Measurements from ENCODE around the gene PHF13.

DNA sequence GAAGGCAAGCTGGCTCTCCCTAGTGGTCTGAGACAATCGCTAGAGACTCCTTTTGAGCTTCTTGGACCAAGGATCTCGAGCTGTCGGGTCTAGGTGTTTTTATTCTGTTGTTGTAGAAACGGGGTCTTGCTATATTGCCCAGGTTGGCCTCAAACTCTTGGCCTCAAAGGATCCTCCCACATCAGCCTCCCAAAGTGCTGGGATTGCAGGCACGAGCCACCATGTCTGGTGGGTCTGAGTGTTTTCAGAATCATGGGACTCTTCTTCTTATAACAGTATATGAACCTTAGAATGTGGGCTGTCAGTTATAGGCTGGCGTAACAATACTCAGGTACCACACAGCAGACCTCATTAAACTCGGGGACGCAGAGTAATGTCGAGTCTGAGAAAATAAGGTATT lies 55.0 kb downstream of the PHF13 start:
- TF ChIP-seq, protein P1, sequence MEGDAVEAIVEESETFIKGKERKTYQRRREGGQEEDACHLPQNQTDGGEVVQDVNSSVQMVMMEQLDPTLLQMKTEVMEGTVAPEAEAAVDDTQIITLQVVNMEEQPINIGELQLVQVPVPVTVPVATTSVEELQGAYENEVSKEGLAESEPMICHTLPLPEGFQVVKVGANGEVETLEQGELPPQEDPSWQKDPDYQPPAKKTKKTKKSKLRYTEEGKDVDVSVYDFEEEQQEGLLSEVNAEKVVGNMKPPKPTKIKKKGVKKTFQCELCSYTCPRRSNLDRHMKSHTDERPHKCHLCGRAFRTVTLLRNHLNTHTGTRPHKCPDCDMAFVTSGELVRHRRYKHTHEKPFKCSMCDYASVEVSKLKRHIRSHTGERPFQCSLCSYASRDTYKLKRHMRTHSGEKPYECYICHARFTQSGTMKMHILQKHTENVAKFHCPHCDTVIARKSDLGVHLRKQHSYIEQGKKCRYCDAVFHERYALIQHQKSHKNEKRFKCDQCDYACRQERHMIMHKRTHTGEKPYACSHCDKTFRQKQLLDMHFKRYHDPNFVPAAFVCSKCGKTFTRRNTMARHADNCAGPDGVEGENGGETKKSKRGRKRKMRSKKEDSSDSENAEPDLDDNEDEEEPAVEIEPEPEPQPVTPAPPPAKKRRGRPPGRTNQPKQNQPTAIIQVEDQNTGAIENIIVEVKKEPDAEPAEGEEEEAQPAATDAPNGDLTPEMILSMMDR (IDR thresholded peaks at IDR 0.05; ENCODE audit: low read depth, low read length, missing input control), result no peak
- TF ChIP-seq, protein P2, sequence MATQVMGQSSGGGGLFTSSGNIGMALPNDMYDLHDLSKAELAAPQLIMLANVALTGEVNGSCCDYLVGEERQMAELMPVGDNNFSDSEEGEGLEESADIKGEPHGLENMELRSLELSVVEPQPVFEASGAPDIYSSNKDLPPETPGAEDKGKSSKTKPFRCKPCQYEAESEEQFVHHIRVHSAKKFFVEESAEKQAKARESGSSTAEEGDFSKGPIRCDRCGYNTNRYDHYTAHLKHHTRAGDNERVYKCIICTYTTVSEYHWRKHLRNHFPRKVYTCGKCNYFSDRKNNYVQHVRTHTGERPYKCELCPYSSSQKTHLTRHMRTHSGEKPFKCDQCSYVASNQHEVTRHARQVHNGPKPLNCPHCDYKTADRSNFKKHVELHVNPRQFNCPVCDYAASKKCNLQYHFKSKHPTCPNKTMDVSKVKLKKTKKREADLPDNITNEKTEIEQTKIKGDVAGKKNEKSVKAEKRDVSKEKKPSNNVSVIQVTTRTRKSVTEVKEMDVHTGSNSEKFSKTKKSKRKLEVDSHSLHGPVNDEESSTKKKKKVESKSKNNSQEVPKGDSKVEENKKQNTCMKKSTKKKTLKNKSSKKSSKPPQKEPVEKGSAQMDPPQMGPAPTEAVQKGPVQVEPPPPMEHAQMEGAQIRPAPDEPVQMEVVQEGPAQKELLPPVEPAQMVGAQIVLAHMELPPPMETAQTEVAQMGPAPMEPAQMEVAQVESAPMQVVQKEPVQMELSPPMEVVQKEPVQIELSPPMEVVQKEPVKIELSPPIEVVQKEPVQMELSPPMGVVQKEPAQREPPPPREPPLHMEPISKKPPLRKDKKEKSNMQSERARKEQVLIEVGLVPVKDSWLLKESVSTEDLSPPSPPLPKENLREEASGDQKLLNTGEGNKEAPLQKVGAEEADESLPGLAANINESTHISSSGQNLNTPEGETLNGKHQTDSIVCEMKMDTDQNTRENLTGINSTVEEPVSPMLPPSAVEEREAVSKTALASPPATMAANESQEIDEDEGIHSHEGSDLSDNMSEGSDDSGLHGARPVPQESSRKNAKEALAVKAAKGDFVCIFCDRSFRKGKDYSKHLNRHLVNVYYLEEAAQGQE (IDR thresholded peaks at IDR 0.05), result no peak
- TF ChIP-seq RAD21 (IDR thresholded peaks at IDR 0.05), result no peak
- TF ChIP-seq HNF4G (IDR thresholded peaks at IDR 0.05), result no peak
- TF ChIP-seq JUND (IDR thresholded peaks at IDR 0.05), result no peak
- no peak for TF ChIP-seq YY1 (IDR thresholded peaks at IDR 0.05)
- no peak for TF ChIP-seq SP1 (IDR thresholded peaks at IDR 0.05)
- TF ChIP-seq, protein P3, sequence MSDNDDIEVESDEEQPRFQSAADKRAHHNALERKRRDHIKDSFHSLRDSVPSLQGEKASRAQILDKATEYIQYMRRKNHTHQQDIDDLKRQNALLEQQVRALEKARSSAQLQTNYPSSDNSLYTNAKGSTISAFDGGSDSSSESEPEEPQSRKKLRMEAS (IDR thresholded peaks at IDR 0.05), result no peak
- TF ChIP-seq GABPA (IDR thresholded peaks at IDR 0.05 in 1 of 2, conservative IDR thresholded peaks at IDR 0.05 in 1 of 2), result no peak
- no peak for TF ChIP-seq EGR1 (IDR thresholded peaks at IDR 0.05; ENCODE audit: low read depth in 2 of 2)
- TF ChIP-seq, protein P4, sequence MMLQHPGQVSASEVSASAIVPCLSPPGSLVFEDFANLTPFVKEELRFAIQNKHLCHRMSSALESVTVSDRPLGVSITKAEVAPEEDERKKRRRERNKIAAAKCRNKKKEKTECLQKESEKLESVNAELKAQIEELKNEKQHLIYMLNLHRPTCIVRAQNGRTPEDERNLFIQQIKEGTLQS (IDR thresholded peaks at IDR 0.05), result no peak
- TF ChIP-seq FOXA1 (IDR thresholded peaks at IDR 0.05), result no peak
- TF ChIP-seq, protein P5, sequence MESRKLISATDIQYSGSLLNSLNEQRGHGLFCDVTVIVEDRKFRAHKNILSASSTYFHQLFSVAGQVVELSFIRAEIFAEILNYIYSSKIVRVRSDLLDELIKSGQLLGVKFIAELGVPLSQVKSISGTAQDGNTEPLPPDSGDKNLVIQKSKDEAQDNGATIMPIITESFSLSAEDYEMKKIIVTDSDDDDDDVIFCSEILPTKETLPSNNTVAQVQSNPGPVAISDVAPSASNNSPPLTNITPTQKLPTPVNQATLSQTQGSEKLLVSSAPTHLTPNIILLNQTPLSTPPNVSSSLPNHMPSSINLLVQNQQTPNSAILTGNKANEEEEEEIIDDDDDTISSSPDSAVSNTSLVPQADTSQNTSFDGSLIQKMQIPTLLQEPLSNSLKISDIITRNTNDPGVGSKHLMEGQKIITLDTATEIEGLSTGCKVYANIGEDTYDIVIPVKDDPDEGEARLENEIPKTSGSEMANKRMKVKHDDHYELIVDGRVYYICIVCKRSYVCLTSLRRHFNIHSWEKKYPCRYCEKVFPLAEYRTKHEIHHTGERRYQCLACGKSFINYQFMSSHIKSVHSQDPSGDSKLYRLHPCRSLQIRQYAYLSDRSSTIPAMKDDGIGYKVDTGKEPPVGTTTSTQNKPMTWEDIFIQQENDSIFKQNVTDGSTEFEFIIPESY (IDR thresholded peaks at IDR 0.05), result no peak

Measured in liver (tissue), 3 donors.